GM18861 (cell line): ENCODE measurements around the gene EMILIN1.
A peak's percentile ranks its signal among the peaks of the same experiment; 100 is the strongest.
"Not testable (repeated sequence)": the region's sequence is repeated elsewhere in the genome, so short reads cannot be mapped to it uniquely, and the experiment has no call there.

Experiments used
- ATAC-seq: cut with Tn5 transposase; IDR thresholded peaks from one replicate; pipeline ENCODE4 v1.9.1; 2021; ENCODE audit not compliant: unreplicated experiment

The EMILIN1 gene

GRCh38 chr2:27053776-27054175 is 24.6 kb upstream of the EMILIN1 start:
- ATAC-seq: no peak

- ATAC-seq: no peak
Measured at GRCh38 chr2:27054721-27055120, 23.7 kb upstream of the EMILIN1 start.

GRCh38 chr2:27057184-27057583 is 21.2 kb upstream of the EMILIN1 start:
- no peak for ATAC-seq

- ATAC-seq: no peak
Measured at GRCh38 chr2:27058210-27058609, 20.2 kb upstream of the EMILIN1 start.

GRCh38 chr2:27059141-27059820 is 19.1 kb upstream of the EMILIN1 start:
- ATAC-seq: no peak

- ATAC-seq: no peak
Measured at GRCh38 chr2:27060323-27060722, 18.1 kb upstream of the EMILIN1 start.

GRCh38 chr2:27065128-27065527 is 13.3 kb upstream of the EMILIN1 start:
- no peak for ATAC-seq

- no peak for ATAC-seq
Measured at GRCh38 chr2:27067385-27067784, 11.0 kb upstream of the EMILIN1 start.

GRCh38 chr2:27069436-27069835 is 9.0 kb upstream of the EMILIN1 start:
- ATAC-seq: no peak

- ATAC-seq: no peak
Measured at GRCh38 chr2:27069961-27070618, 8.3 kb upstream of the EMILIN1 start.

GRCh38 chr2:27070653-27071276 is 7.7 kb upstream of the EMILIN1 start:
- ATAC-seq: no peak

GRCh38 chr2:27071277-27071989 is 7.0 kb upstream of the EMILIN1 start, which contains the start of gene OST4:
Gene OST4, minus strand, starts transcription at chr2:27071654.
- ATAC-seq: peak; percentile 72

- ATAC-seq: no peak
Measured at GRCh38 chr2:27071990-27072830, 6.2 kb upstream of the EMILIN1 start.

- no peak for ATAC-seq
Measured at GRCh38 chr2:27072920-27073319, 5.5 kb upstream of the EMILIN1 start.

GRCh38 chr2:27073782-27074181 is 4.6 kb upstream of the EMILIN1 start:
- ATAC-seq: no peak

- ATAC-seq: no peak
Measured at GRCh38 chr2:27074738-27075565, 3.5 kb upstream of the EMILIN1 start.

- not testable (repeated sequence) for ATAC-seq
Measured at GRCh38 chr2:27075566-27075871, 2.9 kb upstream of the EMILIN1 start.

- ATAC-seq: no peak
Measured at GRCh38 chr2:27076323-27076722, 2.1 kb upstream of the EMILIN1 start.

- no peak for ATAC-seq
Measured at GRCh38 chr2:27077231-27077630, 1.2 kb upstream of the EMILIN1 start.
